IPS DF 6.9 (cell line): ENCODE measurements around the gene SPTAN1.

Experiments used
- DNase-seq: peaks from one replicate; pipeline ENCODE4 v3.0.0-alpha.2; 2013; ENCODE audit warnings: low read depth, low spot score
- H3K27ac ChIP-seq: one replicate; pipeline ENCODE4 v1.5.1; 2013; ENCODE audit warnings: low read length, control low read depth
- H3K27me3 ChIP-seq: 2 replicates; pipeline ENCODE4 v1.6.1; 2013; ENCODE audit warnings: mild to moderate bottlenecking, low read length; ENCODE audit not compliant: control insufficient read depth, insufficient read depth
- H3K36me3 ChIP-seq: 2 replicates; pipeline ENCODE4 v1.6.1; 2013; ENCODE audit warnings: low read length; ENCODE audit not compliant: control insufficient read depth, insufficient read depth
- H3K4me1 ChIP-seq: 2 replicates; pipeline ENCODE4 v1.6.1; 2013; ENCODE audit warnings: low read length; ENCODE audit not compliant: control insufficient read depth, insufficient read depth
- H3K4me3 ChIP-seq: 2 replicates; pipeline ENCODE4 v1.5.1; 2013; ENCODE audit warnings: mild to moderate bottlenecking, low read length
- H3K9me3 ChIP-seq: 2 replicates; pipeline ENCODE4 v1.6.1; 2013; ENCODE audit warnings: low read length, inconsistent platforms; ENCODE audit not compliant: control insufficient read depth, insufficient read depth
- WGBS: extraction: QIAGEN DNeasy Blood & Tissue Kit; methylation state at CpG from one replicate; pipeline ENCODE4 v1.1.7; 2013; ENCODE audit warnings: mixed read lengths, missing lambda C conversion rate; ENCODE audit not compliant: insufficient read length, insufficient coverage; 5-methylcytosine and 5-hydroxymethylcytosine counted together

SPTAN1 gene

GRCh38 chr9:128619779-128620178 lies 67.4 kb downstream of the SPTAN1 start:
- H3K4me3 ChIP-seq: no peak overlapping the region
- H3K36me3 ChIP-seq: peaks cover 45% of the 10 kb centered on the region
- WGBS: no CpG with 5 or more reads among the region's 5 CpGs
- H3K27ac ChIP-seq: no peak overlapping the region
- no peaks in the 10 kb centered on the region for H3K9me3 ChIP-seq
- no peaks in the 10 kb centered on the region for H3K27me3 ChIP-seq
- DNase-seq: no peak
- no peaks in the 10 kb centered on the region for H3K4me1 ChIP-seq

GRCh38 chr9:128621730-128622455 lies 69.5 kb downstream of the SPTAN1 start:
- WGBS: no CpG with 5 or more reads among the region's 14 CpGs
- no peak for DNase-seq
- Histone ChIP-seq H3K36me3 (peaks cover 54% of the 10 kb centered on the region), H3K27me3 (no peaks in the 10 kb centered on the region), H3K4me1 (no peaks in the 10 kb centered on the region), H3K4me3 (no peak overlapping the region), H3K27ac (no peak overlapping the region), H3K9me3 (no peaks in the 10 kb centered on the region)

- no CpG with 5 or more reads among the region's 10 CpGs for WGBS
- Histone ChIP-seq H3K4me1 (no peaks in the 10 kb centered on the region), H3K4me3 (no peak overlapping the region), H3K27ac (no peak overlapping the region), H3K9me3 (no peaks in the 10 kb centered on the region), H3K36me3 (peaks cover 50% of the 10 kb centered on the region), H3K27me3 (no peaks in the 10 kb centered on the region)
- no peak for DNase-seq
These were observed 72.2 kb downstream of the SPTAN1 start for GRCh38 chr9:128624566-128624965.

GRCh38 chr9:128625391-128626146 lies 73.2 kb downstream of the SPTAN1 start:
- DNase-seq: no peak
- H3K36me3 ChIP-seq: peaks cover 47% of the 10 kb centered on the region
- no CpG with 5 or more reads among the region's 20 CpGs for WGBS
- H3K4me1 ChIP-seq: no peaks in the 10 kb centered on the region
- H3K27ac ChIP-seq: no peak overlapping the region
- no peaks in the 10 kb centered on the region for H3K9me3 ChIP-seq
- H3K27me3 ChIP-seq: no peaks in the 10 kb centered on the region
- no peak overlapping the region for H3K4me3 ChIP-seq

GRCh38 chr9:128626181-128626580 lies 73.8 kb downstream of the SPTAN1 start:
- Histone ChIP-seq H3K4me3 (no peak overlapping the region), H3K4me1 (no peaks in the 10 kb centered on the region), H3K9me3 (no peaks in the 10 kb centered on the region), H3K27ac (no peak overlapping the region), H3K27me3 (no peaks in the 10 kb centered on the region), H3K36me3 (peaks cover 43% of the 10 kb centered on the region)
- DNase-seq: no peak
- no CpG with 5 or more reads among the region's 16 CpGs for WGBS

- H3K27ac ChIP-seq: no peak overlapping the region
- H3K4me1 ChIP-seq: no peaks in the 10 kb centered on the region
- no CpG with 5 or more reads among the region's 15 CpGs for WGBS
- no peaks in the 10 kb centered on the region for H3K9me3 ChIP-seq
- no peaks in the 10 kb centered on the region for H3K27me3 ChIP-seq
- no peak for DNase-seq
- peaks cover 43% of the 10 kb centered on the region for H3K36me3 ChIP-seq
- no peak overlapping the region for H3K4me3 ChIP-seq
These were observed 74.8 kb downstream of the SPTAN1 start for GRCh38 chr9:128627127-128627715.

GRCh38 chr9:128627906-128628305 lies 75.5 kb downstream of the SPTAN1 start:
- Histone ChIP-seq H3K4me1 (no peaks in the 10 kb centered on the region), H3K27me3 (no peaks in the 10 kb centered on the region), H3K27ac (no peak overlapping the region), H3K36me3 (peaks cover 50% of the 10 kb centered on the region), H3K4me3 (no peak overlapping the region), H3K9me3 (no peaks in the 10 kb centered on the region)
- no peak for DNase-seq
- WGBS: no CpG with 5 or more reads among the region's 13 CpGs

GRCh38 chr9:128628471-128629048 lies 76.2 kb downstream of the SPTAN1 start:
- Histone ChIP-seq H3K4me1 (no peaks in the 10 kb centered on the region), H3K27me3 (no peaks in the 10 kb centered on the region), H3K36me3 (peaks cover 56% of the 10 kb centered on the region), H3K27ac (no peak overlapping the region), H3K9me3 (no peaks in the 10 kb centered on the region), H3K4me3 (no peak overlapping the region)
- WGBS: no CpG with 5 or more reads among the region's 17 CpGs
- no peak for DNase-seq

GRCh38 chr9:128629136-128629535 lies 76.7 kb downstream of the SPTAN1 start:
- Histone ChIP-seq H3K27ac (no peak overlapping the region), H3K4me3 (no peak overlapping the region), H3K9me3 (no peaks in the 10 kb centered on the region), H3K36me3 (peaks cover 59% of the 10 kb centered on the region), H3K4me1 (no peaks in the 10 kb centered on the region), H3K27me3 (no peaks in the 10 kb centered on the region)
- WGBS: no CpG with 5 or more reads among the region's 10 CpGs
- no peak for DNase-seq

GRCh38 chr9:128629852-128630545 lies 77.6 kb downstream of the SPTAN1 start:
- Histone ChIP-seq H3K27me3 (no peaks in the 10 kb centered on the region), H3K4me3 (no peak overlapping the region), H3K36me3 (peaks cover 58% of the 10 kb centered on the region), H3K9me3 (no peaks in the 10 kb centered on the region), H3K4me1 (no peaks in the 10 kb centered on the region), H3K27ac (no peak overlapping the region)
- no peak for DNase-seq
- WGBS: no CpG with 5 or more reads among the region's 9 CpGs
